Activated T-helper 2 cell treated with anti-CD3 and anti-CD28 coated beads, Interferon-gamma antibody, Interleukin-2, Interleukin-4, amounts not matched to agents 10 μg/mL and 5 μg/mL and 100 μg/mL, durations not matched to agents 14 hours and 24 hours and 36 hours (primary cell): Measurements from ENCODE around the gene NOXRED1. TPM values are rescaled to one million over a fixed set of nuclear protein-coding genes. Genes with fewer than 3 reads are reported as not detected.

Source experiments
- DNase-seq: peaks from one replicate; pipeline ENCODE4 v3.0.0; 2021; ENCODE audit warnings: low spot score
- H3K27ac Mint-ChIP-seq: one replicate; pipeline ENCODE4 v1.8.0; 2021; ENCODE audit warnings: mixed read lengths
- H3K27me3 Mint-ChIP-seq: one replicate; pipeline ENCODE4 v1.8.0; 2021; ENCODE audit warnings: low read depth, mixed read lengths
- H3K36me3 Mint-ChIP-seq: one replicate; pipeline ENCODE4 v1.8.0; 2021; ENCODE audit warnings: low read depth, mixed read lengths
- H3K4me1 Mint-ChIP-seq: one replicate; pipeline ENCODE4 v1.8.0; 2021; ENCODE audit warnings: low read depth, mixed read lengths
- H3K4me3 Mint-ChIP-seq: one replicate; pipeline ENCODE4 v1.8.0; 2021; ENCODE audit warnings: low read depth, mild to moderate bottlenecking, moderate library complexity, mixed read lengths
- H3K9me3 Mint-ChIP-seq: one replicate; pipeline ENCODE4 v1.8.0; 2021; ENCODE audit warnings: mixed read lengths
- intact Hi-C: fragments of 100-400 bp; cut with micrococcal nuclease; formaldehyde crosslinking; loops from one replicate; pipeline ENCODE4 v1.15.1; 2023
- total RNA-seq: library from RNA; stranded (reverse); gene quantifications from 2 replicates; pipeline ENCODE4 v1.2.3, GENCODE V29; 2022

NOXRED1 gene
- total RNA-seq, 1 donor from 2014 or later, result 0.23 TPM

DNA sequence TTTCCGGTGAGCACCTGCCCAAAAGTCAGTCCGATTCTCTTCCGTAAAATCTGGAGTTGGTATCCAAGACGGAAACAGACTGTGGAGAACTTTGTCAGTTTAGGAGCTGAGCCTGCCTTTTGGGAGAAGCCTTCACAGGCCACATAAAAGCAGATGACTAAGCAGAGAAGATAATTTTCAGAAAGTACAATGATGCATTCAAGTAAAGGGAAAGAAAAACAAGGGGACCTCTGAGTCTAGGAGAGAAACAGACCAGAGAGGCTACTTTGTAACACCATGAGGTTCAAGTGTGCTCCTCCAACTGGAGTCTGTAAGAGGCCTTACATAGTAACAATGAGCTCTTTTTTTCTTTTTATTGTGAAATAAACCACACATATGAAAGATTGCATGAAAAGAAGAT is 67.5 kb downstream of the NOXRED1 start:
- Mint-ChIP-seq H3K36me3 (peaks cover 6% of the 10 kb centered on the region), H3K4me3 (no peak overlapping the region), H3K27ac (no peak overlapping the region), H3K9me3 (no peaks in the 10 kb centered on the region), H3K27me3 (no peaks in the 10 kb centered on the region), H3K4me1 (peaks cover 11% of the 10 kb centered on the region)
- intact Hi-C loops, result no loop called here
- DNase-seq, result no peak

DNA sequence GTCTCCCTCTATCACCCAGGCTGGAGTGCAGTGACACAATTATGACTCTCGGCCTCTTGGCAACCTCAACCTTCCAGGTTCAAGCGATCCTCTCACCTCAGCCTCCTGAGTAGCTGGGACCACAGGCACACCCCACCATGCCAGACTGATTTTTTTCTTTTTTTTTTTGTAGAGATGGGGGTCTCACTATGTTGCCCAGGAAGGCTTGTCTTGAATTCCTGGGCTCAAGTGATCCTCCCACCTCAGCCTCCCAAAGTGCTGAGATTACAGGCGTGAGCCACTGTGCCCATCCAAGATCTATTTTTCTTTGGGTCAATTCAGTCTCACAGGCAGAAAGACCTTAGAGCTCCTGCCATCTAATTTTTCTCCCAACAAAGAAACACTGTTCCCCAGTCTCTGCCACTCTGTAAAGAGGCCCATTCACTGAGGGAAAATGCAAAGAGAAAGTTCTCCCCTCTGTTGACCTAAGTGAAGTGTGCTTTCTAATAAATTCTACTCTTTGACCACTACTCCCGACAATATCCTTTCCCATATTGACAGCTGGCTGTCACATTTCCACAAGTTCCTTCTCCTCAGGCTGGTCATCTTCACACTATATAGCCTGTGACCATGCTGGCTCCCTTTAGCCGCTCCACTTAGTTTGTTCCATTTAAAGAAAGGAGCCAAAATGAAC is 69.7 kb downstream of the NOXRED1 start:
- Mint-ChIP-seq H3K4me1 (peaks cover 4% of the 10 kb centered on the region), H3K36me3 (peaks cover 18% of the 10 kb centered on the region), H3K27me3 (no peaks in the 10 kb centered on the region), H3K27ac (no peak overlapping the region), H3K4me3 (no peak overlapping the region), H3K9me3 (no peaks in the 10 kb centered on the region)
- intact Hi-C loops, result no loop called here
- DNase-seq, result no peak

DNA sequence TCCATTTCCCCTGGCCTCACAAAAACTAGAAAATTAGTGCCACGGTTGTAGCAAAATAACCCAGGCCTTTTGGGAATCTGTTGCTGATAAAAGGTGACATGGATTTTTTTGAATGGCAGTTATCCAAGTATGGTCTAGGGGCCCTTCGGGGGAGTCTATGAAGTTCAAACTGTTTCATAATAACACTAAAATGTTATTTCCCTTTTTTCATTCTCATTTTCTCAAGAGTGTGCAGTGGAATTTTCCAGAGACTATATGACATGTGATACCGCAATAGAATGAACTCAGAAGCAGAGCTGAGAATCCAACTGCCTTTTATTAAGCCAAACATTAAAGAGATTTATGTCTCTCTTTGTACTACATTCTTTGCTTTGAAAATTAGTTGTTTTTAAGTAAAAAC is 75.6 kb downstream of the NOXRED1 start:
- H3K36me3 Mint-ChIP-seq, result peaks cover 20% of the 10 kb centered on the region
- intact Hi-C loops, result no loop called here
- DNase-seq, result no peak
- H3K4me3 Mint-ChIP-seq, result no peak overlapping the region
- H3K9me3 Mint-ChIP-seq, result no peaks in the 10 kb centered on the region
- no peaks in the 10 kb centered on the region for H3K4me1 Mint-ChIP-seq
- H3K27me3 Mint-ChIP-seq, result no peaks in the 10 kb centered on the region
- no peak overlapping the region for H3K27ac Mint-ChIP-seq

DNA sequence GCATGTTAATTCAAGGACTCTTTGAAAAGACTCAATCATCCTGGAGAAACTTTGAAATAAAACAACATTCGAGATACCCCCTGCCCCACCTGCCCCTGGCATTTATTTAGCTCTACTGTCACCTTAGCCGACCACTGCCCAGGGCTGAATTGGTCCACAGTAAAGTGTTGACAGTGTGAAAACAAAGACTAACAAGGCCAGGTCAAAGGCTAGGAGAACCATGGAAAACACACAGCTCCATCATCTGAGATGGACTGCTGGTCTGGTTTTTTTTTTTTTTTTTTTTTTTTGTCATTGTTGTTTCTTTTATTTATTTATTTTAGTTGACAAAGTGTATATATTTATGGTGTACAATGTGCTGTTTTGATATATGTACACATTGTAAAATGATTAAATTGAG is 76.8 kb downstream of the NOXRED1 start:
- Mint-ChIP-seq H3K4me3 (no peak overlapping the region), H3K27me3 (no peaks in the 10 kb centered on the region), H3K9me3 (no peaks in the 10 kb centered on the region), H3K4me1 (no peaks in the 10 kb centered on the region), H3K36me3 (peaks cover 28% of the 10 kb centered on the region), H3K27ac (no peak overlapping the region)
- DNase-seq, result no peak
- intact Hi-C loops, result no loop called here

DNA sequence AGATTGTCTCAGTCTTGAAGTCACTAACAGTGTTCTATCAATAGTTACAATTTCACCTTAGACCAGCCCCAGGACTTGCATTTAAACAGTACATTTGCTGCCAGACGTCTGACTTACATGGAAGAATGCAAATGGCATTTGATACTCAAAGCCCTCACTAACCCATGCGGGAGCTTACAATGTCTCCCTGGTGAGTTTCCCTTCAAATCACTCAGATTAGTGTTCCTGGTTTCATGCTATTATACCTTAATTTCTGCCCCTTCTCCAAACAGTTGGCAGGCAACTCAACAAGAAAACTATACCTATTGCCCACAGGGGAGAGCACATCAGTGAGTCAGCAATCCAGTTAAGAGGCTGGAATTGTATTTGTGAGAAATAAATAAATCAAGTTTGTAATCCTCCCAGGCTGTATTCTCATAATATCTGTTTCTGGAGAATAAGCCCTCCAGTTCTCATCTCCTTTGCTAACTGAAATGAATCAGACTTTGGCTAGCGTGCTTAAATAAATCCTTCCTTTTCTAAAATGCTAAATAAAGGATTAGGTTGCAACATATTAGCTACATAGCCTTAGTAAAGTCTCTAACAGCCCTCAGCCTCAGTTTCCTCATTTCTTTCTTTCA is 78.8 kb downstream of the NOXRED1 start:
- Mint-ChIP-seq H3K27ac (no peak overlapping the region), H3K4me3 (no peak overlapping the region), H3K9me3 (no peaks in the 10 kb centered on the region), H3K4me1 (no peaks in the 10 kb centered on the region), H3K27me3 (no peaks in the 10 kb centered on the region), H3K36me3 (peaks cover 23% of the 10 kb centered on the region)
- no peak for DNase-seq
- intact Hi-C loops, result no loop called here

Other genes with a start within 250 kb of the NOXRED1 start
- gene TMEM63C, start 241.7 kb downstream of the NOXRED1 start, total RNA-seq, result 0.53 and 1.0 TPM in 2 replicates
- gene NGB, start 152.3 kb downstream of the NOXRED1 start, total RNA-seq, result not detected in 2 replicates
- 23.4 and 27.7 TPM in 2 replicates for gene POMT2, start 102.6 kb downstream of the NOXRED1 start, total RNA-seq
- gene GSTZ1, start 102.5 kb downstream of the NOXRED1 start, total RNA-seq, result 11.7 and 12.6 TPM in 2 replicates
- 28.0 and 29.0 TPM in 2 replicates for gene TMED8, start 46.4 kb downstream of the NOXRED1 start, total RNA-seq
- 0.41 and 0.57 TPM in 2 replicates for gene SAMD15, start 46.1 kb downstream of the NOXRED1 start, total RNA-seq
- 15.7 and 16.5 TPM in 2 replicates for gene VIPAS39, start 34.1 kb upstream of the NOXRED1 start, total RNA-seq
- gene AHSA1, start 34.6 kb upstream of the NOXRED1 start, total RNA-seq, result 301 and 332 TPM in 2 replicates
- gene ISM2, start 75.3 kb upstream of the NOXRED1 start, total RNA-seq, result 0.11 TPM in 1 of 2 replicates, not detected in the other
- gene SPTLC2, start 193.1 kb upstream of the NOXRED1 start, total RNA-seq, result 26.6 and 29.6 TPM in 2 replicates